ENCODE results near the gene NOXRED1.

Gene NOXRED1

DNA sequence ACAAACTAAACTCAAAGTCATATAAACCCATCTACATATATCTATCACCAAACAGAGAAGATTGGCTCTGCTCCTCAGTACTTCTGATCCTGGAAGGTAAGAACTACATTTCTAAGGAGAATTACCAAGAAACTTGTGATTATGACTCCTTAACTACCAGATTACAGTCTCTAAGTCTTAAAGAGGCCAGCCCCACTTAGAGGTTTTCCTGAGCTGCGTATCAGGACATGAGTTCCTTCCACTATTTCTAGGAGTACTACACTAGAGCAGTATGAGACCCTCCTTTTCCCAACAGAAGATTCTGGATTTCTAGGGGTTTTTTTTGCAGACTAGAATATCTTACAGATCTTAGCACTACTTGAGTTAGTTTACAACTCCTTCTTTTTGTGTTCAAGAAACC, at the start of gene NOXRED1:
Gene NOXRED1, minus strand, starts transcription at position 101 of the 400 bp plus-strand sequence. CDS start 634 bp downstream, outside the sequence.
- peaks cover 7% of the 10 kb centered on the region for H3K9me3 Mint-ChIP-seq
- no peak for DNase-seq (ENCODE audit: low spot score in 2 of 2)
- no peak within 1 kb of the TSS for H3K4me3 Mint-ChIP-seq
- H3K27ac Mint-ChIP-seq (ENCODE audit: low read depth), result no peak within 1 kb of the TSS
- H3K36me3 Mint-ChIP-seq (ENCODE audit: insufficient read depth), result peaks cover 35% of the 10 kb centered on the region
- no peaks in the 10 kb centered on the region for H3K4me1 Mint-ChIP-seq
- no peaks in the 10 kb centered on the region for H3K27me3 Mint-ChIP-seq
- ATAC-seq (replicated peaks; ENCODE audit: extremely low read depth, poor library complexity, severe bottlenecking), result no peak

- H3K9me3 Mint-ChIP-seq, result no peaks in the 10 kb centered on the region
- H3K4me3 Mint-ChIP-seq, result no peak overlapping the region
- no peak for ATAC-seq (replicated peaks; ENCODE audit: extremely low read depth, poor library complexity, severe bottlenecking)
- H3K36me3 Mint-ChIP-seq (ENCODE audit: insufficient read depth), result peaks cover 41% of the 10 kb centered on the region
- no peak for DNase-seq (ENCODE audit: low spot score in 2 of 2)
- H3K27me3 Mint-ChIP-seq, result no peaks in the 10 kb centered on the region
- no peak overlapping the region for H3K27ac Mint-ChIP-seq (ENCODE audit: low read depth)
- H3K4me1 Mint-ChIP-seq, result no peaks in the 10 kb centered on the region
These were observed 47.0 kb upstream of the NOXRED1 start for GRCh38 chr14:77470224-77470870.

DNA sequence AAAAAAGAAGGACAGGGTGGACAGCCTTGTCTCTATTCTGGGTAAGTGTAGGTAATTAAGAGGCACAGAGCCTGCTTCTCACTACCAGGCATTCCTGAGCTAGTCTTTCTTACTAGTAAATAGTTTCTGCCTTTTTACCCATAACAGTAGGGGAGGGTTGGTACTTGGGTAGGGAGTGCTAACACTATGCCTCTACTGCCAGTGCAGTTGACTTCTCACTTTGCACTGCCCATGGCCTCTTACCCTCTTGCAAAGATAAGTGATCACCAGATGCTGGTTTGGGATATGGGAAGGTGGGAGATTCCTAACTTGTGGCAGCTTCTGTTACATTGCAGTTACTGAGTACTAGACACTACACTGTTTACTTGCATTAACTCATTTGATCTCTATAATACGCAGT, 46.2 kb upstream of the NOXRED1 start:
- H3K36me3 Mint-ChIP-seq (ENCODE audit: insufficient read depth), result peaks cover 49% of the 10 kb centered on the region
- H3K27ac Mint-ChIP-seq (ENCODE audit: low read depth), result no peak overlapping the region
- no peaks in the 10 kb centered on the region for H3K4me1 Mint-ChIP-seq
- H3K4me3 Mint-ChIP-seq, result no peak overlapping the region
- H3K27me3 Mint-ChIP-seq, result no peaks in the 10 kb centered on the region
- ATAC-seq (replicated peaks; ENCODE audit: extremely low read depth, poor library complexity, severe bottlenecking) (no peak), DNase-seq (ENCODE audit: low spot score in 2 of 2) (no peak)
- no peaks in the 10 kb centered on the region for H3K9me3 Mint-ChIP-seq

GRCh38 chr14:77469067-77469505, 45.8 kb upstream of the NOXRED1 start:
- Mint-ChIP-seq H3K36me3 (ENCODE audit: insufficient read depth) (peaks cover 52% of the 10 kb centered on the region), H3K27ac (ENCODE audit: low read depth) (no peak overlapping the region), H3K9me3 (no peaks in the 10 kb centered on the region), H3K4me1 (no peaks in the 10 kb centered on the region), H3K4me3 (no peak overlapping the region), H3K27me3 (no peaks in the 10 kb centered on the region)
- DNase-seq (ENCODE audit: low spot score in 2 of 2) (no peak), ATAC-seq (replicated peaks; ENCODE audit: extremely low read depth, poor library complexity, severe bottlenecking) (no peak)

DNA sequence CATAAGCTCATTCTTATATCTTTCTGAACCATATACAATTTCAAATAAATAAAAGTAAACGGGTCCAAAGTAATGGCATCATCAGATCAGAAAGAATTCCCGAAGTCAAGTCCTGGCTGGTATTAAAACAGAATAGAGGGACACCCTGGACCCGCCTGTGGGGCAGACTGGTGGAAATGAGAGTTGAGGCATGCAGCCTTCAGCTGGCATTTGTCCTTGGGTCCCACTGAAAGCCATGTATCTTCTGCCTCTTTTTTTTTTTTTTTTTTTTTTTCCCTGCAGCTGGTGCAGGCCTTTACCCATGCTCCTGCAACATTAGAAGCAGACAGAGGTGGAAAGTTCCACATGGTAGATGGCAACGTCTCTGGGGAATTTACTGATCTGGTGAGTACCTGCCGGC, 44.5 kb upstream of the NOXRED1 start:
- DNase-seq (ENCODE audit: low spot score in 2 of 2), result no peak
- no peak for ATAC-seq (replicated peaks; ENCODE audit: extremely low read depth, poor library complexity, severe bottlenecking)
- Mint-ChIP-seq H3K27me3 (no peaks in the 10 kb centered on the region), H3K36me3 (ENCODE audit: insufficient read depth) (peaks cover 64% of the 10 kb centered on the region), H3K4me1 (no peaks in the 10 kb centered on the region), H3K9me3 (no peaks in the 10 kb centered on the region), H3K4me3 (no peak overlapping the region), H3K27ac (ENCODE audit: low read depth) (no peak overlapping the region)

DNA sequence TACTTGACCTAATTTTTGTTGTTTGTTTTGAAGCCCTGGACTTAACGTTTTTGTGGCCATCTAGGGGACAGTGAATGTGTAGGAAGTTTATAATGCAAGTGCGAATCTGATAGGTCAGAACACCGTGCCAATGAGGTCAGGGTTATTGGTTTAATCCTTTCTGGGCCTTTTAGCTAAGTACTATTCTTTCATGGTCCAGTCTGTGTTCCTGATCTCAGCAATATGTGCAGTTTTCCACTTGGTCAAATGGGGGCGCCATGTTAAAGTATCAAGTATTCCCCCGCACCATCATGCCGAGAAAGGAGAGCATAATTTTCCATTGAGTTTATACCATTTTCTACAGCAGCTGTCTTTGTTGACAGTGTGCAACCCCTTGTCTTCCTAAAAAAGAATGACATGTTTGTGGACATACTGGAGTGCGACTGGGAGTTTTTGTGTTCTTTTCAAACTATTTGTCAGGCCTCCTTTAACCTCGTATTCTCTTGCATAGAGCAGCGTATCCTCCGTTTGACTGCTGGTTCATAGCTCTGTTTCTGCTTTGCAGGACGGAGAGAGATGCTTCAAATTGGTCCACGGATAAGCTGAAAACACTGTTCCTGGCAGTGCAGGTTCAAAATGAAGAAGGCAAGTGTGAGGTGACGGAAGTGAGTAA, 35.9 kb upstream of the NOXRED1 start:
- DNase-seq (ENCODE audit: low spot score in 2 of 2), result peak; percentile 38 to 40
- Mint-ChIP-seq H3K27me3 (no peaks in the 10 kb centered on the region), H3K9me3 (no peaks in the 10 kb centered on the region), H3K4me1 (peaks cover 38% of the 10 kb centered on the region), H3K4me3 (peak overlapping the region; percentile 98), H3K36me3 (ENCODE audit: insufficient read depth) (peaks cover 58% of the 10 kb centered on the region), H3K27ac (ENCODE audit: low read depth) (peak overlapping the region; percentile 94)
- no peak for ATAC-seq (replicated peaks; ENCODE audit: extremely low read depth, poor library complexity, severe bottlenecking)

- no peaks in the 10 kb centered on the region for H3K27me3 Mint-ChIP-seq
- H3K4me1 Mint-ChIP-seq, result peaks cover 39% of the 10 kb centered on the region
- DNase-seq (ENCODE audit: low spot score in 2 of 2) (peak in 1 of 2 donors; percentile 18), ATAC-seq (replicated peaks; ENCODE audit: extremely low read depth, poor library complexity, severe bottlenecking) (no peak)
- H3K9me3 Mint-ChIP-seq, result no peaks in the 10 kb centered on the region
- peak overlapping the region; percentile 94 for H3K27ac Mint-ChIP-seq (ENCODE audit: low read depth)
- H3K36me3 Mint-ChIP-seq (ENCODE audit: insufficient read depth), result peaks cover 55% of the 10 kb centered on the region
- H3K4me3 Mint-ChIP-seq, result peak overlapping the region; percentile 98
These were observed 35.1 kb upstream of the NOXRED1 start for GRCh38 chr14:77458249-77458950.

DNA sequence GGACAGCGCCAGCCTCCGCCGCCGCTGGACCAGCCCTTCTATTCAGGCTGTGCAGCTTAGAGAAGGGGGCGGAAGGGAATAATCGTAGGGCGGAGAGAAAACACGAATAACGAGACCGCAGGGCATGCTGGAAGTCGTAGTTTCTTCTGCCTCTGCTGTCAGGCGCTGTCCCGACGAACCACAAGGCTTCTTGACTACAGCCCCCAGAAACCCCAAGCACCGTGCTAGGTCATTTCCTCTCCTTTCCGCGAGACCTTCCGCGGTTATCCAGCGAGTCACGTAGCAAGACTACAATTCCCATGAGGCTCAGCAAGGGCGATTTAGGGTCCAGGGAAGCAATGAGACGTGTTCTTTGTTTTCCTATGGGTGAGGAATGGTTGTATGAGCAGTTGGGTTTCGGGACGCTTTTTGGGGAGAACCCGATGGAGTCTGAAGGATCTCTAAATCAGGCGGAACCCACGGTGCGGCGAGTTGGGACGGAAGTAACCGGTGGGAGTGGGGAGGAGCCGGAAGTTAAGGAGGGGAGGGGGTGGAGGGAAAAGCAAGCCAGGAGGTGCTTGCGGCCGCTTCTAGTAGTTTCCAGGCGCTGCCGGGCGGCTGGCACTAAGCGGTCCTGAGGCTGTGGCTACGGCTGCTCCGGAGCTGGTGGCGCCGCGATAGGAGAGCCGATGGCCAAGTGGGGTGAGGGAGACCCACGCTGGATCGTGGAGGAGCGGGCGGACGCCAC, 34.4 kb upstream of the NOXRED1 start, which contains the start of the genes AHSA1 and VIPAS39:
Gene AHSA1, plus strand, starts transcription at position 572 of the 727 bp plus-strand sequence. Its CDS starts 97 bp downstream, at position 669.
Gene VIPAS39, minus strand, starts transcription at position 80 of the 727 bp plus-strand sequence. CDS start 3,499 bp downstream, outside the sequence.
- ATAC-seq (replicated peaks; ENCODE audit: extremely low read depth, poor library complexity, severe bottlenecking) (peak; percentile 96), DNase-seq (ENCODE audit: low spot score in 2 of 2) (peak; percentile 81 to 93)
- Mint-ChIP-seq H3K27ac (ENCODE audit: low read depth) (peak within 1 kb of the TSS; percentile 94), H3K27me3 (no peaks in the 10 kb centered on the region), H3K36me3 (ENCODE audit: insufficient read depth) (peaks cover 54% of the 10 kb centered on the region), H3K4me3 (peak within 1 kb of the TSS; percentile 98), H3K4me1 (peaks cover 44% of the 10 kb centered on the region), H3K9me3 (no peaks in the 10 kb centered on the region)

DNA sequence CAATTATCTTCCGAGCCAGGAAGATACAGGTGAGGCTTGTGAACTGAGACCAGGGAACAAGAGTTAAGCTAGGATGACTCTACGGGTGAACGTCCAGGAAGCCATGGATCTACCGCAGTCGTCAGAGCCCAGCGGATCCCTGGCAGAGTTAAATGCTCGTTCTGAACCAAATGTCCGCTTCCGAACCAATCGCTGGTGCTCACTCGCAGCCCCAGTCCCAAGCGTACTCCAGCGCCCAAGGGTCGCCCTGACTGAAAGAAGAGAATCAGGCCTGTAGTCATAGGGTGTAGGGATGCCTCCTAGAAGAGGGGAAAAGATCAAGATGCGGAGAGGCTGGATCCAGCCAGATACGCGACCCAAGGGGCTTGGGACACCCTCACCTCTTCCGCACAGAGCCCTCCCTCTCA, 33.8 kb upstream of the NOXRED1 start:
- H3K4me1 Mint-ChIP-seq, result peaks cover 44% of the 10 kb centered on the region
- peak overlapping the region; percentile 98 for H3K4me3 Mint-ChIP-seq
- H3K27me3 Mint-ChIP-seq, result no peaks in the 10 kb centered on the region
- peaks cover 49% of the 10 kb centered on the region for H3K36me3 Mint-ChIP-seq (ENCODE audit: insufficient read depth)
- DNase-seq (ENCODE audit: low spot score in 2 of 2), result no peak
- peak; percentile 2 for ATAC-seq (replicated peaks; ENCODE audit: extremely low read depth, poor library complexity, severe bottlenecking)
- H3K9me3 Mint-ChIP-seq, result no peaks in the 10 kb centered on the region
- peak overlapping the region; percentile 94 for H3K27ac Mint-ChIP-seq (ENCODE audit: low read depth)

DNA sequence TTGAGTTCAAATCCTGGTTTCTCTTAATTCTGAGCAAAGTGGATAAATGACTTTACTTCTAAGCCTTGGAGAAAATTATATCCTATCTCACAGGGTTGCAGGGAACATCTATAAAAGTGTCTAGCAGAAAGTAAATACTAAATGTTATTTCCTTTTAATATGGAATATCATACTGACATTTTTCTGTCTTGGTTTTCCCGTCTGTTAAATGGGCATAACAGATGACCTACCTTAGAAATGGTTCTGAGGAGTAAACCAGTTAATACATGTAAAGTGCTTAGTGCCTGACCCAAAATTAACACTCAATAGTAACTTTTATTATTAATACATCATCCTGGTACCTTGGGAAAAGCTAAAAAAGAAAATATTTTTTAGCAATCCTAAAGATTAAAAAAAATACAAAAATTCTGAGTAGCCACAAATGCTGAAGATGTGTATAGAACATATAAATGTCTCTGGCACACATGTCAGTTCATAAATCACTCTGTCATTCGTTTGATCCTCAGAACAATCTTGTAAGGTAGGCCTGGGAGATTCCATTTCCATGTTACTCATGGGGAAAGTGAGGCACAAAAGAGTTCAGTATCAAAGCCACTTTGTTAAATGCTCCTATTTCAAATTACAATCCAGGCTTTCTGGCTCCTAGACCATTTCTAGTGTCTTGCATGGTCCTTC, 32.8 kb upstream of the NOXRED1 start:
- Mint-ChIP-seq H3K4me1 (peaks cover 44% of the 10 kb centered on the region), H3K27me3 (no peaks in the 10 kb centered on the region), H3K27ac (ENCODE audit: low read depth) (peak overlapping the region; percentile 94), H3K4me3 (peak overlapping the region; percentile 98), H3K36me3 (ENCODE audit: insufficient read depth) (peaks cover 44% of the 10 kb centered on the region), H3K9me3 (no peaks in the 10 kb centered on the region)
- ATAC-seq (replicated peaks; ENCODE audit: extremely low read depth, poor library complexity, severe bottlenecking) (no peak), DNase-seq (ENCODE audit: low spot score in 2 of 2) (no peak)

- Mint-ChIP-seq H3K4me3 (no peak overlapping the region), H3K36me3 (ENCODE audit: insufficient read depth) (peaks cover 44% of the 10 kb centered on the region), H3K4me1 (no peaks in the 10 kb centered on the region), H3K27me3 (no peaks in the 10 kb centered on the region), H3K9me3 (no peaks in the 10 kb centered on the region), H3K27ac (ENCODE audit: low read depth) (no peak overlapping the region)
- no peak for ATAC-seq (replicated peaks; ENCODE audit: extremely low read depth, poor library complexity, severe bottlenecking)
- DNase-seq (ENCODE audit: low spot score in 2 of 2), result no peak
These were observed 18.9 kb upstream of the NOXRED1 start for GRCh38 chr14:77442196-77442595.

GRCh38 chr14:77439861-77440260, 16.5 kb upstream of the NOXRED1 start:
- H3K27ac Mint-ChIP-seq (ENCODE audit: low read depth), result no peak overlapping the region
- H3K27me3 Mint-ChIP-seq, result no peaks in the 10 kb centered on the region
- peaks cover 57% of the 10 kb centered on the region for H3K36me3 Mint-ChIP-seq (ENCODE audit: insufficient read depth)

More at GRCh38 chr14:77439861-77440260, 16.5 kb upstream of the NOXRED1 start:
- ATAC-seq (replicated peaks; ENCODE audit: extremely low read depth, poor library complexity, severe bottlenecking) (no peak), DNase-seq (ENCODE audit: low spot score in 2 of 2) (no peak)
- Mint-ChIP-seq H3K9me3 (no peaks in the 10 kb centered on the region), H3K4me3 (no peak overlapping the region), H3K4me1 (no peaks in the 10 kb centered on the region)
